ENCODE measurements around the gene VCP. TPM values are rescaled to one million over a fixed set of nuclear protein-coding genes. Genes with fewer than 3 reads are reported as not detected.
A peak's percentile ranks its signal among the peaks of the same experiment; 100 is the strongest.

VCP gene
- total RNA-seq, 4 donors from 2014 or later = 160 to 254 (median 186) TPM

- no peak overlapping the region for H3K4me3 ChIP-seq
- DNase-seq = no peak
- H3K9me3 ChIP-seq = no peaks in the 10 kb centered on the region
- peaks cover 14 to 28% (median 17%) of the 10 kb centered on the region in 3 donors for H3K4me1 ChIP-seq
- H3K27me3 ChIP-seq = no peaks in the 10 kb centered on the region
- 50% methylated on average over 2 of the region's 4 CpGs; no CpG with 5 or more reads in 1 of the 2 donors for WGBS, 2 donors
- TF ChIP-seq CTCF (IDR thresholded peaks at IDR 0.05) = no peak
- no peak for TF ChIP-seq POLR2A (IDR thresholded peaks at IDR 0.05)
- intact Hi-C loops (cut with DNase I) = loop anchor here (10.0 kb wide), 1 partner anchor 83 kb away; no protein-coding TSS in a partner anchor
- H3K36me3 ChIP-seq = peaks cover 0 to 28% (median 0%) of the 10 kb centered on the region in 3 donors
- H3K27ac ChIP-seq = no peak overlapping the region
These were observed 5.6 kb upstream of the VCP start for GRCh38 chr9:35078066-35078465.

GRCh38 chr9:35076848-35077247 is 4.4 kb upstream of the VCP start:
- no peak for DNase-seq
- Histone ChIP-seq H3K9me3 (no peaks in the 10 kb centered on the region), H3K27ac (no peak overlapping the region), H3K4me1 (peaks cover 14 to 31% (median 20%) of the 10 kb centered on the region in 3 donors), H3K27me3 (no peaks in the 10 kb centered on the region), H3K4me3 (no peak overlapping the region), H3K36me3 (peaks cover 0 to 28% (median 0%) of the 10 kb centered on the region in 3 donors)
- no peak for TF ChIP-seq CTCF (IDR thresholded peaks at IDR 0.05)
- TF ChIP-seq POLR2A (IDR thresholded peaks at IDR 0.05) = no peak
- WGBS, 2 donors = 96 to 97% methylated on average over 3 to 4 of the region's 4 CpGs
- intact Hi-C loops (cut with DNase I) = loop anchor here (10.0 kb wide), 1 partner anchor 82 kb away; no protein-coding TSS in a partner anchor

- TF ChIP-seq CTCF (IDR thresholded peaks at IDR 0.05) = no peak
- no peak for TF ChIP-seq POLR2A (IDR thresholded peaks at IDR 0.05)
- WGBS, 2 donors = 93 to 100% methylated on average over 1 to 4 of the region's 4 CpGs
- intact Hi-C loops (cut with DNase I) = loop anchor here (10.0 kb wide), 1 partner anchor 81 kb away; no protein-coding TSS in a partner anchor
- H3K9me3 ChIP-seq = no peaks in the 10 kb centered on the region
- peaks cover 0 to 28% (median 0%) of the 10 kb centered on the region in 3 donors for H3K36me3 ChIP-seq
- H3K4me1 ChIP-seq = peaks cover 21 to 38% (median 22%) of the 10 kb centered on the region in 3 donors
- H3K27me3 ChIP-seq = no peaks in the 10 kb centered on the region
- H3K27ac ChIP-seq = no peak overlapping the region
- H3K4me3 ChIP-seq = no peak overlapping the region
- no peak for DNase-seq
These were observed 2.9 kb upstream of the VCP start for GRCh38 chr9:35075358-35075757.

- Histone ChIP-seq H3K4me1 (peaks cover 27 to 41% (median 28%) of the 10 kb centered on the region in 3 donors), H3K27ac (no peak overlapping the region), H3K27me3 (no peaks in the 10 kb centered on the region), H3K4me3 (no peak overlapping the region), H3K9me3 (no peaks in the 10 kb centered on the region), H3K36me3 (peaks cover 0 to 28% (median 0%) of the 10 kb centered on the region in 3 donors)
- intact Hi-C loops (cut with DNase I) = loop anchor here (10.0 kb wide), 1 partner anchor 80 kb away; no protein-coding TSS in a partner anchor
- no peak for DNase-seq
- TF ChIP-seq POLR2A (IDR thresholded peaks at IDR 0.05) = no peak
- 97 to 98% methylated on average over 8 of the region's 8 CpGs for WGBS, 2 donors
These were observed 2.4 kb upstream of the VCP start for GRCh38 chr9:35074791-35075190.

- no peaks in the 10 kb centered on the region for H3K27me3 ChIP-seq
- 93 to 98% methylated on average over 5 to 6 of the region's 6 CpGs for WGBS, 2 donors
These were observed 1.7 kb upstream of the VCP start for GRCh38 chr9:35074141-35074540.

GRCh38 chr9:35073279-35073612 is 821 bp upstream of the VCP start:
- no peak for DNase-seq
- intact Hi-C loops (cut with DNase I) = loop anchor here (10.0 kb wide), 1 partner anchor 78 kb away; no protein-coding TSS in a partner anchor
- H3K4me3 ChIP-seq = peak overlapping the region in 1 of 4 donors; percentile 98
- peak overlapping the region; percentile 99 to 100 (median 100) for H3K27ac ChIP-seq
- 86 to 93% methylated on average over 2 of the region's 2 CpGs for WGBS, 2 donors
- no peak for TF ChIP-seq POLR2A (IDR thresholded peaks at IDR 0.05)
- TF ChIP-seq CTCF (IDR thresholded peaks at IDR 0.05) = no peak
- H3K4me1 ChIP-seq = peaks cover 18 to 43% (median 31%) of the 10 kb centered on the region in 3 donors
- no peaks in the 10 kb centered on the region for H3K27me3 ChIP-seq
- H3K36me3 ChIP-seq = peaks cover 0 to 31% (median 0%) of the 10 kb centered on the region in 3 donors
- H3K9me3 ChIP-seq = no peaks in the 10 kb centered on the region

More at GRCh38 chr9:35074141-35074540, 1.7 kb upstream of the VCP start:
- H3K27ac ChIP-seq = no peak overlapping the region
- peaks cover 27 to 43% (median 31%) of the 10 kb centered on the region in 3 donors for H3K4me1 ChIP-seq
- intact Hi-C loops (cut with DNase I) = loop anchor here (10.0 kb wide), 1 partner anchor 79 kb away; no protein-coding TSS in a partner anchor
- no peak overlapping the region for H3K4me3 ChIP-seq
- peaks cover 0 to 28% (median 0%) of the 10 kb centered on the region in 3 donors for H3K36me3 ChIP-seq
- TF ChIP-seq POLR2A (IDR thresholded peaks at IDR 0.05) = no peak
- DNase-seq = no peak
- no peaks in the 10 kb centered on the region for H3K9me3 ChIP-seq
